ENCODE results near the gene EIF5A2.

The EIF5A2 gene

GRCh38 chr3:170918715-170919114 is 10.3 kb upstream of the EIF5A2 start:
- no peaks in the 10 kb centered on the region for H4K20me1 ChIP-seq (ENCODE audit: insufficient read depth, low read length)
- H3K79me2 ChIP-seq (ENCODE audit: low read length) = no peaks in the 10 kb centered on the region
- TF ChIP-seq CTCF (IDR thresholded peaks at IDR 0.05; ENCODE audit: low read depth, low read length) (no peak), EZH2phosphoT487 (IDR thresholded peaks at IDR 0.05; ENCODE audit: low read depth) (no peak)
- H3K4me2 ChIP-seq (ENCODE audit: low read length) = no peak overlapping the region
- no peak overlapping the region for H2AFZ ChIP-seq (ENCODE audit: low read depth, low read length)
- H3K36me3 ChIP-seq (replicated peaks; ENCODE audit: low read depth, low read length) = no peaks in the 10 kb centered on the region
- no peak overlapping the region for H3K4me3 ChIP-seq (ENCODE audit: low read length)
- 0 out of 2 replicates have a peak, but pooled peaks cover 6% of the 10 kb centered on the region for H3K9me3 ChIP-seq (ENCODE audit: insufficient read depth, low read length)
- H3K27me3 ChIP-seq (ENCODE audit: low read depth, low read length) = no peaks in the 10 kb centered on the region
- H3K9ac ChIP-seq (ENCODE audit: low read length) = no peak overlapping the region
- H3K27ac ChIP-seq (ENCODE audit: low read length) = no peak overlapping the region
- no peaks in the 10 kb centered on the region for H3K4me1 ChIP-seq (ENCODE audit: low read length)

- H3K27ac ChIP-seq (ENCODE audit: low read length) = no peak overlapping the region
- H4K20me1 ChIP-seq (ENCODE audit: insufficient read depth, low read length) = no peaks in the 10 kb centered on the region
- no peak overlapping the region for H2AFZ ChIP-seq (ENCODE audit: low read depth, low read length)
- TF ChIP-seq CTCF (IDR thresholded peaks at IDR 0.05; ENCODE audit: low read depth, low read length) (no peak), EZH2phosphoT487 (IDR thresholded peaks at IDR 0.05; ENCODE audit: low read depth) (no peak)
- H3K4me2 ChIP-seq (ENCODE audit: low read length) = no peak overlapping the region
- no peaks in the 10 kb centered on the region for H3K27me3 ChIP-seq (ENCODE audit: low read depth, low read length)
- H3K36me3 ChIP-seq (replicated peaks; ENCODE audit: low read depth, low read length) = peaks cover 3% of the 10 kb centered on the region
- no peaks in the 10 kb centered on the region for H3K79me2 ChIP-seq (ENCODE audit: low read length)
- no peaks in the 10 kb centered on the region for H3K4me1 ChIP-seq (ENCODE audit: low read length)
- H3K9me3 ChIP-seq (ENCODE audit: insufficient read depth, low read length) = peaks cover 10% of the 10 kb centered on the region; the same call in 1 of the 2 replicates
- H3K9ac ChIP-seq (ENCODE audit: low read length) = no peak overlapping the region
- no peak overlapping the region for H3K4me3 ChIP-seq (ENCODE audit: low read length)
Measured at GRCh38 chr3:170914690-170915089, 6.3 kb upstream of the EIF5A2 start.

- no peak overlapping the region for H3K4me2 ChIP-seq (ENCODE audit: low read length)
- no peak overlapping the region for H3K9ac ChIP-seq (ENCODE audit: low read length)
- H3K79me2 ChIP-seq (ENCODE audit: low read length) = no peaks in the 10 kb centered on the region
- no peak overlapping the region for H3K4me3 ChIP-seq (ENCODE audit: low read length)
- H2AFZ ChIP-seq (ENCODE audit: low read depth, low read length) = no peak overlapping the region
- H3K27ac ChIP-seq (ENCODE audit: low read length) = no peak overlapping the region
- H3K4me1 ChIP-seq (ENCODE audit: low read length) = no peaks in the 10 kb centered on the region
- H3K9me3 ChIP-seq (ENCODE audit: insufficient read depth, low read length) = peaks cover 10% of the 10 kb centered on the region; the same call in 1 of the 2 replicates
- no peaks in the 10 kb centered on the region for H3K27me3 ChIP-seq (ENCODE audit: low read depth, low read length)
- peaks cover 3% of the 10 kb centered on the region for H3K36me3 ChIP-seq (replicated peaks; ENCODE audit: low read depth, low read length)
- TF ChIP-seq EZH2phosphoT487 (IDR thresholded peaks at IDR 0.05; ENCODE audit: low read depth) (no peak), CTCF (IDR thresholded peaks at IDR 0.05; ENCODE audit: low read depth, low read length) (no peak)
- no peaks in the 10 kb centered on the region for H4K20me1 ChIP-seq (ENCODE audit: insufficient read depth, low read length)
Measured at GRCh38 chr3:170914212-170914611, 5.8 kb upstream of the EIF5A2 start.

GRCh38 chr3:170911051-170911450 is 2.6 kb upstream of the EIF5A2 start:
- Histone ChIP-seq H3K27me3 (ENCODE audit: low read depth, low read length) (no peaks in the 10 kb centered on the region), H3K4me3 (ENCODE audit: low read length) (no peak overlapping the region), H3K4me1 (ENCODE audit: low read length) (peaks cover 16% of the 10 kb centered on the region), H3K36me3 (replicated peaks; ENCODE audit: low read depth, low read length) (peaks cover 3% of the 10 kb centered on the region), H3K79me2 (ENCODE audit: low read length) (no peaks in the 10 kb centered on the region; the same call in 1 of the 2 replicates), H4K20me1 (ENCODE audit: insufficient read depth, low read length) (no peaks in the 10 kb centered on the region), H3K4me2 (ENCODE audit: low read length) (no peak overlapping the region), H3K9me3 (ENCODE audit: insufficient read depth, low read length) (peaks cover 4% of the 10 kb centered on the region; the same call in 1 of the 2 replicates), H2AFZ (ENCODE audit: low read depth, low read length) (no peak overlapping the region), H3K9ac (ENCODE audit: low read length) (no peak overlapping the region), H3K27ac (ENCODE audit: low read length) (no peak overlapping the region)
- TF ChIP-seq CTCF (IDR thresholded peaks at IDR 0.05; ENCODE audit: low read depth, low read length) = no peak
- TF ChIP-seq EZH2phosphoT487 (IDR thresholded peaks at IDR 0.05; ENCODE audit: low read depth) = no peak

Measured in OCI-LY3 (cell line).